K562 (cell line): ENCODE results near the gene LMNTD2. TPM values are rescaled to one million over a fixed set of nuclear protein-coding genes. Genes with fewer than 3 reads are reported as not detected.

Experiments
- ATAC-seq: fragments of 200-7000 bp; cut with Tn5 transposase; 3 replicates; pipeline ENCODE4 v1.9.1; 2020; ENCODE audit warnings: moderate library complexity
- BruUV-seq: library from RNA; stranded (reverse); fragments of 400-500 nt; replicated peaks from 2 replicates; lab custom pipeline; 2021; lab: Mats Ljungman, UMichigan
- CTCF ChIA-PET: fragments of 300-600 bp; formaldehyde crosslinking; extraction: SDS; loops from one replicate; lab custom pipeline; 2021; ENCODE audit warnings: low intra/inter-chr PET ratio; lab: Yijun Ruan, JAX
- POLR2A ChIA-PET: fragments of 300-600, 350-650 bp; sonication (Branson Sonifier 250); formaldehyde crosslinking; extraction: SDS; loops from one replicate; lab custom pipeline; 2021; ENCODE audit warnings: antibody characterized with exemption, inconsistent platforms; lab: Yijun Ruan, JAX
- DNase-seq, 4 experiments: peaks; one replicate each; pipeline versions ENCODE4 v3.0.0 to v3.0.0-alpha.2; 2011 to 2018; ENCODE audit warnings: low spot score in 3 of 4, mixed read lengths in 3 of 4; ENCODE audit errors: extremely low read depth in 1 of 4
- FAIRE-seq: peaks from 2 replicates; lab custom pipeline; 2011; peaks lifted over from hg19 to GRCh38; lab: Jason Lieb, UNC
- H2AFZ ChIP-seq: 2 replicates; pipeline ENCODE4 v1.6.0; 2011; ENCODE audit warnings: low read depth, low read length, control low read depth, inconsistent platforms
- H3K27ac ChIP-seq: fragments of 200-600 bp; 3 replicates; pipeline ENCODE4 v1.8.0; 2011; ENCODE audit warnings: low read depth, mild to moderate bottlenecking, control low read depth, inconsistent platforms, low read length, moderate library complexity, mixed read lengths; ENCODE audit errors: extremely low read depth
- H3K27me3 ChIP-seq, 2 experiments: fragments of 300-600 bp in 1 of 2; 2 replicates in 1 of 2; 3 replicates in 1 of 2; pipeline versions ENCODE4 v1.6.0 to v1.8.0; 2011; ENCODE audit warnings: inconsistent platforms in 2 of 2, low read length in 2 of 2, mild to moderate bottlenecking in 1 of 2, mixed read lengths in 1 of 2, moderate library complexity in 1 of 2; ENCODE audit not compliant: control insufficient read depth in 2 of 2, insufficient read depth in 2 of 2
- H3K36me3 ChIP-seq: fragments of 300-600 bp; 3 replicates; pipeline ENCODE4 v1.8.0; 2011; ENCODE audit warnings: mild to moderate bottlenecking, low read length, inconsistent platforms; ENCODE audit not compliant: control insufficient read depth, insufficient read depth
- H3K4me1 ChIP-seq, 2 experiments: fragments of 200-600 bp in 1 of 2; replicated peaks in 1 of 2; 2 replicates in 1 of 2; 3 replicates in 1 of 2; pipeline versions ENCODE4 v1.5.1 to v1.8.0; 2011; ENCODE audit warnings: inconsistent platforms in 2 of 2, low read length in 2 of 2, mild to moderate bottlenecking in 1 of 2, mixed read lengths in 1 of 2, moderate library complexity in 1 of 2; ENCODE audit not compliant: control insufficient read depth in 2 of 2, insufficient read depth in 2 of 2
- H3K4me2 ChIP-seq: 2 replicates; pipeline ENCODE4 v1.6.1; 2011; ENCODE audit warnings: low read length, control low read depth, inconsistent platforms, mixed read lengths; ENCODE audit not compliant: insufficient read depth
- H3K4me3 ChIP-seq: fragments of 200-600 bp; sonication (generic), shearing (Covaris generic); 2 replicates; pipeline ENCODE4 v1.5.1; 2016; ENCODE audit warnings: control low read depth, inconsistent platforms
- H3K79me2 ChIP-seq: fragments of 200-600 bp; 3 replicates; pipeline ENCODE4 v1.8.0; 2011; ENCODE audit warnings: low read length, inconsistent platforms; ENCODE audit not compliant: control insufficient read depth, insufficient read depth
- H3K9ac ChIP-seq, 2 experiments: 2 replicates each; pipeline versions ENCODE4 v1.6.0 to v1.6.1; 2011; ENCODE audit warnings: low read depth in 2 of 2, low read length in 2 of 2, control low read depth in 1 of 2, inconsistent platforms in 1 of 2, mild to moderate bottlenecking in 1 of 2, mixed read lengths in 1 of 2; ENCODE audit not compliant: insufficient read depth in 1 of 2
- H3K9me1 ChIP-seq: one replicate; pipeline ENCODE4 v1.6.0; 2011; ENCODE audit warnings: inconsistent platforms, mild to moderate bottlenecking, low read length, moderate library complexity; ENCODE audit not compliant: control insufficient read depth, insufficient read depth
- H3K9me3 ChIP-seq: replicated peaks from 2 replicates; pipeline ENCODE4 v1.5.1; 2011; ENCODE audit warnings: low read depth, low read length, inconsistent platforms; ENCODE audit not compliant: control insufficient read depth, insufficient read depth
- H4K20me1 ChIP-seq: replicated peaks from 2 replicates; pipeline ENCODE4 v1.6.1; 2011; ENCODE audit warnings: low read length, inconsistent platforms, mixed read lengths; ENCODE audit not compliant: control insufficient read depth, insufficient read depth
- CBFA2T2 ChIP-seq: fragments of 450-650 bp; conservative IDR thresholded peaks from 2 replicates; pipeline ENCODE4 v1.6.1; 2017; ENCODE audit warnings: mild to moderate bottlenecking
- ELF1 ChIP-seq: fragments of 200-800 bp; sonication (Bioruptor generic); IDR thresholded peaks from 2 replicates; pipeline ENCODE4 v1.6.1; 2016; ENCODE audit warnings: missing genetic modification characterization, missing compliant biosample characterization
- KLF1 ChIP-seq: fragments of 450-650 bp; IDR thresholded peaks from 2 replicates; pipeline ENCODE4 v1.6.1; 2016; ENCODE audit warnings: missing genetic modification characterization, missing compliant biosample characterization
- ZBTB1 ChIP-seq: sonication (generic); formaldehyde crosslinking; IDR thresholded peaks from 2 replicates; pipeline ENCODE4 v1.8.1; 2023; ENCODE audit warnings: missing genetic modification reagents, low read depth, mild to moderate bottlenecking, borderline replicate concordance
- ZKSCAN3 ChIP-seq: fragments of 250-450 bp; sonication (Bioruptor Pico); IDR thresholded peaks from 2 replicates; pipeline ENCODE4 v1.4.0; 2020
- WGBS: fragments of 100-300 bp; shearing (Covaris generic); methylation state at CpG from one replicate; pipeline ENCODE4 v1.1.6; 2016; ENCODE audit warnings: low coverage, mixed read lengths; ENCODE audit not compliant: insufficient coverage; ENCODE audit errors: missing lambda C conversion rate; 5-methylcytosine and 5-hydroxymethylcytosine counted together
- in situ Hi-C: fragments of 300-500 bp; cut with MboI; formaldehyde crosslinking; loops from 4 replicates; pipeline ENCODE4 v1.15.0; 2018; ENCODE audit warnings: inconsistent platforms, mixed read lengths
- intact Hi-C: fragments of 100-400 bp; cut with micrococcal nuclease; formaldehyde crosslinking; loops from 2 replicates; pipeline ENCODE4 v1.14.2; 2022
- polyA plus RNA-seq, 8 experiments: library from polyadenylated mRNA; depleted of rRNA in 4 of 8; stranded (reverse) in 5 of 8; unstranded in 3 of 8; fragments of >200 nt; fragmentation: Nextera tagmentation in 2 of 8; fragmentation: Illumina TruSeq in 1 of 8; extraction: Ambion mirVana in 2 of 8; extraction: Trizol in 1 of 8; gene quantifications; 2 replicates each; pipeline versions ENCODE4 v1.2.1 to v1.2.3, GENCODE V29; 2011 to 2014; ENCODE audit warnings: inconsistent platforms in 1 of 8, missing spikeins in 1 of 8
- total RNA-seq, 7 experiments: library from RNA; depleted of rRNA in 6 of 7; stranded (reverse); fragments of >200 nt in 6 of 7; fragmentation: Illumina TruSeq in 2 of 7; extraction: Trizol in 2 of 7; gene quantifications; 2 replicates each; pipeline versions ENCODE4 v1.2.1 to v1.2.3, GENCODE V29; 2011 to 2021; ENCODE audit warnings: low replicate concordance in 1 of 7
- TF ChIP-seq, protein P1 (sequence below): IDR thresholded peaks from 2 replicates; pipeline ENCODE4 v1.6.1; 2011; ENCODE audit warnings: borderline replicate concordance, low read depth, mild to moderate bottlenecking, moderate library complexity, low read length; ENCODE audit not compliant: insufficient read depth, poor library complexity, severe bottlenecking
- TF ChIP-seq, protein P2 (sequence below): fragments of 450-650 bp; IDR thresholded peaks from 2 replicates; pipeline ENCODE4 v1.6.1; 2016; ENCODE audit warnings: low read depth, mild to moderate bottlenecking, moderate library complexity
- TF ChIP-seq, protein P3 (sequence below): conservative IDR thresholded peaks from 2 replicates; pipeline ENCODE4 v1.6.1; 2011; ENCODE audit warnings: low read depth, mild to moderate bottlenecking, low read length; ENCODE audit not compliant: control insufficient read depth
- TF ChIP-seq, protein P4 (sequence below): fragments of 450-650 bp; formaldehyde crosslinking; IDR thresholded peaks from 2 replicates; pipeline ENCODE4 v1.4.0; 2020; ENCODE audit warnings: mild to moderate bottlenecking, mixed read lengths
- TF ChIP-seq, protein P5 (sequence below): fragments of 250-450 bp; sonication (Bioruptor Pico); IDR thresholded peaks from 2 replicates; pipeline ENCODE4 v1.5.0; 2022; ENCODE audit warnings: mild to moderate bottlenecking

The LMNTD2 gene
- total and polyA plus RNA-seq, 9 of the 15 experiments (the other 6 are each of a cell fraction or from before 2014, with no cell fraction given) = 0.48 to 4.2 (median 1.5) TPM; not detected in 3

DNA sequence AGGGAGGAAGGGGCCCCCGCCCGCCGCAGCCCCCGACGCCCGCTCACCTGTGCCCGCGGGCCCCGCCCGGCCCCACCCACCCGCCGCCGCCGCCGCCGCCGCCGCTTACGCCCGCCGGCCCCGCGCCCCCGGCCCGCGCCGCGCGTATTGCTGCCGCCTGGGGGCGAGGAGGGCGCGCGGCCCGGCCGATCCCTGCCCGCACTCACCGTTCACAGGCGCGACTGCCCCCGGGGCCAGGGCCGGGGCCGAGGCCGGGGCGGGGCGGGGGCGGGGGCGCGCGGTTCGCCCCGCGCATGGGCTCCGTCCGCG, 25.4 kb downstream of the LMNTD2 start (continued):
- TF ChIP-seq, protein P1, sequence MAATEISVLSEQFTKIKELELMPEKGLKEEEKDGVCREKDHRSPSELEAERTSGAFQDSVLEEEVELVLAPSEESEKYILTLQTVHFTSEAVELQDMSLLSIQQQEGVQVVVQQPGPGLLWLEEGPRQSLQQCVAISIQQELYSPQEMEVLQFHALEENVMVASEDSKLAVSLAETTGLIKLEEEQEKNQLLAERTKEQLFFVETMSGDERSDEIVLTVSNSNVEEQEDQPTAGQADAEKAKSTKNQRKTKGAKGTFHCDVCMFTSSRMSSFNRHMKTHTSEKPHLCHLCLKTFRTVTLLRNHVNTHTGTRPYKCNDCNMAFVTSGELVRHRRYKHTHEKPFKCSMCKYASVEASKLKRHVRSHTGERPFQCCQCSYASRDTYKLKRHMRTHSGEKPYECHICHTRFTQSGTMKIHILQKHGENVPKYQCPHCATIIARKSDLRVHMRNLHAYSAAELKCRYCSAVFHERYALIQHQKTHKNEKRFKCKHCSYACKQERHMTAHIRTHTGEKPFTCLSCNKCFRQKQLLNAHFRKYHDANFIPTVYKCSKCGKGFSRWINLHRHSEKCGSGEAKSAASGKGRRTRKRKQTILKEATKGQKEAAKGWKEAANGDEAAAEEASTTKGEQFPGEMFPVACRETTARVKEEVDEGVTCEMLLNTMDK = peak; percentile 75
- no peak for TF ChIP-seq ZKSCAN3 (CRISPR knock-in tag)
- TF ChIP-seq CBFA2T2 = no peak
- TF ChIP-seq, all 486 proteins: peak for 5

DNA sequence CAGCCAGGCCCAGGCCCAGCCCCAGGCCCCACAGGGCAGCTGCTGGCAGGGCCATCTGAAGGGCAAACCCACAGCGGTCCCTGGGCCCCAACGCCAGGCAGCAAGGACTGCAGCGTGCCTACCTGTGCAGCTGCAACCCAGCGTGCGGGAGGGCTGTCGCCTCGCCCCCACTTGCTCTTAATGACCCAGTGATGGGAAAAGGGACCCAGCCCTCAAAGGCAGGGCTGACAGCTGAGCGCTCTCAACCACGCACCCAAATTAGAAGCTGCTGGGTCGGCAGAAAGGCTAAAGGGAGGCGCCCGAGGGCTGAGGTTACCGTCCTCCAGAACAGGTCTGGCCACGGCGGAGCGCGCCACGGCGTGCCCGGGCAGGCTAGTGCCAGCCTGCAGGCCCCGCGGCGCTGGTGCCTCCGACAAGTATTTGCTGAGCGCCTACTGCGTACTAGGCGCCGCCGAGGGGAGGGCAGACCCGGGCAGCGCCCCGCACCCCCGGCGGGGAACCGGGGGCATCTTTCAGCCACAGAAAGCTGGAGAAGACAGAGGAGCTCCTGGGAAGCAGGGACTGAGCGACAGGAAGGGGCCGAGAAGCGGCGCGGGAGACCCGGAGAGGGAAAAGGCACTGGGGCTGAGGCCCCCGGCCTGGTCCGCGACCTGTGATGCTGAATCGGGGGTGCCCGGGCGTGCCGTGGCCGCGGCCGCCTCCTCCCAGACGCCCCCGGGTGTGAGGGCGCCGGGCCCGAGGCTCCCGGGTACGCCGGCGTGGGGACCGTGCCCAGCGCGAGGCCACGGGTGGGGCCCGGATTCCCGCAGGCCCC, 25.9 kb downstream of the LMNTD2 start:
- H3K4me2 ChIP-seq = peak overlapping the region; percentile 78
- H3K27ac ChIP-seq = peak overlapping the region; percentile 72; the same call in 2 of the 3 replicates
- 20% methylated on average over 34 of the region's 66 CpGs for WGBS
- ATAC-seq = no peak
- no TSS peak for BruUV-seq
- H3K79me2 ChIP-seq = peaks cover 17% of the 10 kb centered on the region
- peak overlapping the region; percentile 78 to 95 for H3K9ac ChIP-seq
- H3K27me3 ChIP-seq = no peaks in the 10 kb centered on the region
- DNase-seq = peak in 2 of 4 experiments; percentile 21 to 34
- intact Hi-C loops (no loop called here), in situ Hi-C loops (no loop called here)
- no peak overlapping the region for H2AFZ ChIP-seq
- H3K36me3 ChIP-seq = peaks cover 35% of the 10 kb centered on the region; the same call in 1 of the 3 replicates
- peaks cover 3% of the 10 kb centered on the region for H3K9me1 ChIP-seq
- H3K4me3 ChIP-seq = peak overlapping the region; percentile 78
- 0 out of 2 replicates have a peak, but pooled peaks cover 4% of the 10 kb centered on the region for H4K20me1 ChIP-seq
- FAIRE-seq = no peak
- ChIA-PET CTCF (interaction anchor here (0.5 kb wide), 1 partner anchor 16 kb away, joined by 3 read pairs; no protein-coding TSS in a partner anchor), POLR2A (interaction anchor here (0.6 to 1.1 kb wide), 4 partner anchors 14 to 58 kb away, joined by 3 to 4 read pairs (median 4); no protein-coding TSS in a partner anchor)
- H3K9me3 ChIP-seq = no peaks in the 10 kb centered on the region
- peaks cover 22 to 80% of the 10 kb centered on the region in 2 experiments for H3K4me1 ChIP-seq
- TF ChIP-seq, protein P2, sequence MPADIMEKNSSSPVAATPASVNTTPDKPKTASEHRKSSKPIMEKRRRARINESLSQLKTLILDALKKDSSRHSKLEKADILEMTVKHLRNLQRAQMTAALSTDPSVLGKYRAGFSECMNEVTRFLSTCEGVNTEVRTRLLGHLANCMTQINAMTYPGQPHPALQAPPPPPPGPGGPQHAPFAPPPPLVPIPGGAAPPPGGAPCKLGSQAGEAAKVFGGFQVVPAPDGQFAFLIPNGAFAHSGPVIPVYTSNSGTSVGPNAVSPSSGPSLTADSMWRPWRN = no peak
- TF ChIP-seq ZBTB1 (CRISPR knock-in tag) (peak; percentile 63; the same call in 1 of the 2 replicates), ELF1 (tag) (no peak), KLF1 (tag) (no peak)
- TF ChIP-seq, protein P3, sequence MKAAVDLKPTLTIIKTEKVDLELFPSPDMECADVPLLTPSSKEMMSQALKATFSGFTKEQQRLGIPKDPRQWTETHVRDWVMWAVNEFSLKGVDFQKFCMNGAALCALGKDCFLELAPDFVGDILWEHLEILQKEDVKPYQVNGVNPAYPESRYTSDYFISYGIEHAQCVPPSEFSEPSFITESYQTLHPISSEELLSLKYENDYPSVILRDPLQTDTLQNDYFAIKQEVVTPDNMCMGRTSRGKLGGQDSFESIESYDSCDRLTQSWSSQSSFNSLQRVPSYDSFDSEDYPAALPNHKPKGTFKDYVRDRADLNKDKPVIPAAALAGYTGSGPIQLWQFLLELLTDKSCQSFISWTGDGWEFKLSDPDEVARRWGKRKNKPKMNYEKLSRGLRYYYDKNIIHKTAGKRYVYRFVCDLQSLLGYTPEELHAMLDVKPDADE = no peak
- TF ChIP-seq, protein P4, sequence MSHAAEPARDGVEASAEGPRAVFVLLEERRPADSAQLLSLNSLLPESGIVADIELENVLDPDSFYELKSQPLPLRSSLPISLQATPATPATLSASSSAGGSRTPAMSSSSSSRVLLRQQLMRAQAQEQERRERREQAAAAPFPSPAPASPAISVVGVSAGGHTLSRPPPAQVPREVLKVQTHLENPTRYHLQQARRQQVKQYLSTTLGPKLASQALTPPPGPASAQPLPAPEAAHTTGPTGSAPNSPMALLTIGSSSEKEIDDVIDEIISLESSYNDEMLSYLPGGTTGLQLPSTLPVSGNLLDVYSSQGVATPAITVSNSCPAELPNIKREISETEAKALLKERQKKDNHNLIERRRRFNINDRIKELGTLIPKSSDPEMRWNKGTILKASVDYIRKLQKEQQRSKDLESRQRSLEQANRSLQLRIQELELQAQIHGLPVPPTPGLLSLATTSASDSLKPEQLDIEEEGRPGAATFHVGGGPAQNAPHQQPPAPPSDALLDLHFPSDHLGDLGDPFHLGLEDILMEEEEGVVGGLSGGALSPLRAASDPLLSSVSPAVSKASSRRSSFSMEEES (CRISPR knock-in tag) = no peak
- TF ChIP-seq, protein P5, sequence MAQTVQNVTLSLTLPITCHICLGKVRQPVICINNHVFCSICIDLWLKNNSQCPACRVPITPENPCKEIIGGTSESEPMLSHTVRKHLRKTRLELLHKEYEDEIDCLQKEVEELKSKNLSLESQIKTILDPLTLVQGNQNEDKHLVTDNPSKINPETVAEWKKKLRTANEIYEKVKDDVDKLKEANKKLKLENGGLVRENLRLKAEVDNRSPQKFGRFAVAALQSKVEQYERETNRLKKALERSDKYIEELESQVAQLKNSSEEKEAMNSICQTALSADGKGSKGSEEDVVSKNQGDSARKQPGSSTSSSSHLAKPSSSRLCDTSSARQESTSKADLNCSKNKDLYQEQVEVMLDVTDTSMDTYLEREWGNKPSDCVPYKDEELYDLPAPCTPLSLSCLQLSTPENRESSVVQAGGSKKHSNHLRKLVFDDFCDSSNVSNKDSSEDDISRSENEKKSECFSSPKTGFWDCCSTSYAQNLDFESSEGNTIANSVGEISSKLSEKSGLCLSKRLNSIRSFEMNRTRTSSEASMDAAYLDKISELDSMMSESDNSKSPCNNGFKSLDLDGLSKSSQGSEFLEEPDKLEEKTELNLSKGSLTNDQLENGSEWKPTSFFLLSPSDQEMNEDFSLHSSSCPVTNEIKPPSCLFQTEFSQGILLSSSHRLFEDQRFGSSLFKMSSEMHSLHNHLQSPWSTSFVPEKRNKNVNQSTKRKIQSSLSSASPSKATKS = no peak
